H9 (cell line): ENCODE measurements around the gene AP3D1. TPM values are rescaled to one million over a fixed set of nuclear protein-coding genes. Genes with fewer than 3 reads are reported as not detected.

Source experiments
- DNase-seq: peaks from one replicate; pipeline ENCODE4 v3.0.0-alpha.2; 2017
- H2AFZ ChIP-seq: one replicate; pipeline ENCODE4 v1.6.1; 2013; ENCODE audit warnings: mild to moderate bottlenecking, low read length, control low read depth, moderate library complexity
- H2AK5ac ChIP-seq: 2 replicates; pipeline ENCODE4 v1.6.1; 2013; ENCODE audit warnings: low read length, control low read depth, mixed read lengths; ENCODE audit not compliant: insufficient read length
- H2BK120ac ChIP-seq: one replicate; pipeline ENCODE4 v1.6.1; 2013; ENCODE audit warnings: low read depth, mild to moderate bottlenecking, low read length, control low read depth, inconsistent platforms; ENCODE audit not compliant: poor library complexity, severe bottlenecking
- H2BK12ac ChIP-seq: 2 replicates; pipeline ENCODE4 v1.6.1; 2013; ENCODE audit warnings: low read length, control low read depth, mixed read lengths, low read depth; ENCODE audit not compliant: insufficient read length
- H2BK15ac ChIP-seq: 2 replicates; pipeline ENCODE4 v1.6.1; 2013; ENCODE audit warnings: low read depth, low read length, control low read depth
- H2BK20ac ChIP-seq: one replicate; pipeline ENCODE4 v1.6.1; 2013; ENCODE audit warnings: low read depth, mild to moderate bottlenecking, low read length, control low read depth, inconsistent platforms; ENCODE audit not compliant: poor library complexity, severe bottlenecking
- H2BK5ac ChIP-seq: 2 replicates; pipeline ENCODE4 v1.6.1; 2013; ENCODE audit warnings: low read length, control low read depth, mixed read lengths; ENCODE audit not compliant: insufficient read length
- H3K14ac ChIP-seq: 2 replicates; pipeline ENCODE4 v1.6.1; 2013; ENCODE audit warnings: low read length, control low read depth; ENCODE audit not compliant: insufficient read depth
- H3K18ac ChIP-seq: 2 replicates; pipeline ENCODE4 v1.6.1; 2013; ENCODE audit warnings: low read depth, mild to moderate bottlenecking, mixed read lengths, low read length, control low read depth; ENCODE audit not compliant: insufficient read length
- H3K23ac ChIP-seq: 2 replicates; pipeline ENCODE4 v1.6.1; 2013; ENCODE audit warnings: low read length, control low read depth, mixed read lengths, low read depth; ENCODE audit not compliant: insufficient read length
- H3K23me2 ChIP-seq: 2 replicates; pipeline ENCODE4 v1.6.1; 2013; ENCODE audit warnings: low read depth, mild to moderate bottlenecking, mixed read lengths, low read length, control low read depth; ENCODE audit not compliant: insufficient read length, poor library complexity, severe bottlenecking
- H3K27ac ChIP-seq: 2 replicates; pipeline ENCODE4 v1.5.1; 2013; ENCODE audit warnings: low read length, control low read depth, mixed read lengths, low read depth; ENCODE audit not compliant: insufficient read length
- H3K27me3 ChIP-seq: 2 replicates; pipeline ENCODE4 v1.6.1; 2013; ENCODE audit warnings: low read length, control low read depth, inconsistent platforms; ENCODE audit not compliant: insufficient read depth
- H3K4ac ChIP-seq: 2 replicates; pipeline ENCODE4 v1.6.1; 2013; ENCODE audit warnings: low read depth, mild to moderate bottlenecking, control low read depth, inconsistent platforms, low read length, moderate library complexity
- H3K4me1 ChIP-seq: 2 replicates; pipeline ENCODE4 v1.6.1; 2013; ENCODE audit warnings: low read length, control low read depth, inconsistent platforms; ENCODE audit not compliant: insufficient read depth
- H3K4me2 ChIP-seq: 2 replicates; pipeline ENCODE4 v1.6.1; 2013; ENCODE audit warnings: low read length, control low read depth, mixed read lengths; ENCODE audit not compliant: insufficient read length, insufficient read depth
- H3K56ac ChIP-seq: 2 replicates; pipeline ENCODE4 v1.6.1; 2013; ENCODE audit warnings: low read depth, mild to moderate bottlenecking, mixed read lengths, low read length, control low read depth; ENCODE audit not compliant: insufficient read length
- H3K79me1 ChIP-seq: 2 replicates; pipeline ENCODE4 v1.6.1; 2013; ENCODE audit warnings: low read depth, mild to moderate bottlenecking, moderate library complexity, low read length, control low read depth, inconsistent platforms; ENCODE audit not compliant: insufficient read depth, poor library complexity, severe bottlenecking
- H3K79me2 ChIP-seq: 2 replicates; pipeline ENCODE4 v1.6.1; 2013; ENCODE audit warnings: low read length, control low read depth, inconsistent platforms; ENCODE audit not compliant: insufficient read depth
- H3K9ac ChIP-seq: 2 replicates; pipeline ENCODE4 v1.6.1; 2013; ENCODE audit warnings: low read length, control low read depth, mixed read lengths; ENCODE audit not compliant: insufficient read length; ENCODE audit errors: extremely low read depth
- H3K9me3 ChIP-seq: one replicate; pipeline ENCODE4 v1.6.1; 2013; ENCODE audit warnings: low read depth, low read length, inconsistent platforms; ENCODE audit not compliant: control insufficient read depth
- H3T11ph ChIP-seq: one replicate; pipeline ENCODE4 v1.6.1; 2013; ENCODE audit warnings: mild to moderate bottlenecking, low read length, control low read depth, inconsistent platforms
- H4K20me1 ChIP-seq: one replicate; pipeline ENCODE4 v1.6.1; 2013; ENCODE audit not compliant: control insufficient read depth, insufficient read length, insufficient read depth
- H4K5ac ChIP-seq: 2 replicates; pipeline ENCODE4 v1.6.1; 2013; ENCODE audit warnings: low read depth, mild to moderate bottlenecking, mixed read lengths, low read length, control low read depth; ENCODE audit not compliant: insufficient read length
- H4K8ac ChIP-seq: replicated peaks from 2 replicates; pipeline ENCODE4 v1.6.1; 2013; ENCODE audit warnings: low read length, control low read depth, mixed read lengths, low read depth; ENCODE audit not compliant: insufficient read length
- H4K91ac ChIP-seq: 2 replicates; pipeline ENCODE4 v1.6.1; 2013; ENCODE audit warnings: low read depth, mild to moderate bottlenecking, moderate library complexity, mixed read lengths, low read length, control low read depth; ENCODE audit not compliant: insufficient read length
- H3K27ac Mint-ChIP-seq, 3 experiments: 2 replicates in 2 of 3; 3 replicates in 1 of 3; pipeline ENCODE4 v1.8.0; 2020 to 2021; ENCODE audit warnings: mixed read lengths in 3 of 3, mild to moderate bottlenecking in 1 of 3, moderate library complexity in 1 of 3
- H3K27me3 Mint-ChIP-seq: 2 replicates; pipeline ENCODE4 v1.8.0; 2021; ENCODE audit warnings: low read depth, mild to moderate bottlenecking, moderate library complexity, mixed read lengths
- H3K36me3 Mint-ChIP-seq, 3 experiments: 2 replicates in 2 of 3; 3 replicates in 1 of 3; pipeline ENCODE4 v1.8.0; 2020 to 2021; ENCODE audit warnings: low read depth in 3 of 3, mixed read lengths in 3 of 3; ENCODE audit not compliant: insufficient read depth in 1 of 3
- H3K4me1 Mint-ChIP-seq, 2 experiments: 2 replicates each; pipeline ENCODE4 v1.8.0; 2020; ENCODE audit warnings: mixed read lengths in 2 of 2
- H3K4me3 Mint-ChIP-seq, 2 experiments: 2 replicates in 1 of 2; 3 replicates in 1 of 2; pipeline ENCODE4 v1.8.0; 2020 to 2021; ENCODE audit warnings: mild to moderate bottlenecking in 2 of 2, mixed read lengths in 2 of 2, moderate library complexity in 1 of 2
- H3K9me3 Mint-ChIP-seq, 2 experiments: 2 replicates in 1 of 2; 3 replicates in 1 of 2; pipeline ENCODE4 v1.8.0; 2020; ENCODE audit warnings: mild to moderate bottlenecking in 2 of 2, mixed read lengths in 2 of 2, moderate library complexity in 1 of 2
- CTCF ChIP-seq: fragments of 200-600 bp; sonication (generic); conservative IDR thresholded peaks from 3 replicates; pipeline ENCODE4 v1.8.0; 2021; ENCODE audit warnings: antibody characterized with exemption, mild to moderate bottlenecking
- WGBS: extraction: QIAGEN DNeasy Blood & Tissue Kit; methylation state at CpG from one replicate; pipeline ENCODE4 v1.1.7; 2013; ENCODE audit warnings: missing lambda C conversion rate, low lambda C conversion rate, mixed read lengths; ENCODE audit not compliant: insufficient read length; ENCODE audit errors: extremely low coverage; 5-methylcytosine and 5-hydroxymethylcytosine counted together
- total RNA-seq: library from RNA; stranded (reverse); gene quantifications from 2 replicates; pipeline ENCODE4 v1.2.1, GENCODE V29; 2021

Gene AP3D1
- total RNA-seq, 1 experiment from 2014 or later = 142 TPM

- no peaks in the 10 kb centered on the region for H3K23me2 ChIP-seq
- Mint-ChIP-seq H3K4me1 (0 out of 4 replicates have a peak, but pooled peaks cover 0 to 2% of the 10 kb centered on the region in 2 experiments), H3K27ac (peak overlapping the region in 2 of 3 experiments; percentile 6 to 81; a peak in 4 of 7 replicates), H3K4me3 (no peak overlapping the region), H3K27me3 (no peaks in the 10 kb centered on the region), H3K36me3 (peaks cover 28 to 72% (median 56%) of the 10 kb centered on the region in 3 experiments), H3K9me3 (no peaks in the 10 kb centered on the region)
- peaks cover 8% of the 10 kb centered on the region; the same call in 1 of the 2 replicates for H3K79me2 ChIP-seq
- no peak for DNase-seq
- H3K27me3 ChIP-seq = no peaks in the 10 kb centered on the region
- H2BK12ac ChIP-seq = no peak overlapping the region
- H3K27ac ChIP-seq = no peak overlapping the region
- H3K14ac ChIP-seq = no peak overlapping the region
- no peak overlapping the region for H3K9ac ChIP-seq
- no CpG with 5 or more reads among the region's 50 CpGs for WGBS
- H3K4me2 ChIP-seq = no peak overlapping the region
- no peak overlapping the region for H2BK15ac ChIP-seq
- TF ChIP-seq CTCF = no peak
- H3K4me1 ChIP-seq = no peaks in the 10 kb centered on the region
- no peaks in the 10 kb centered on the region for H4K20me1 ChIP-seq
- no peak overlapping the region for H2AFZ ChIP-seq
- no peak overlapping the region for H2BK20ac ChIP-seq
- no peak overlapping the region for H3K18ac ChIP-seq
- no peak overlapping the region for H4K5ac ChIP-seq
- H2AK5ac ChIP-seq = no peak overlapping the region
- H2BK120ac ChIP-seq = no peak overlapping the region
- H4K8ac ChIP-seq = no peak overlapping the region
- H4K91ac ChIP-seq = no peak overlapping the region
- no peaks in the 10 kb centered on the region for H3K9me3 ChIP-seq
- H3K56ac ChIP-seq = no peak overlapping the region
- H3T11ph ChIP-seq = no peak overlapping the region
- peaks cover 5% of the 10 kb centered on the region for H3K79me1 ChIP-seq
- H3K4ac ChIP-seq = no peak overlapping the region
- no peak overlapping the region for H2BK5ac ChIP-seq
- no peak overlapping the region for H3K23ac ChIP-seq
Observed at GRCh38 chr19:2135474-2136402, 15.6 kb downstream of the AP3D1 start.
